ENCODE data around the gene DCAF12.
"Not testable (repeated sequence)": the region's sequence is repeated elsewhere in the genome, so short reads cannot be mapped to it uniquely, and the experiment has no call there.

The DCAF12 gene

GRCh38 chr9:34069831-34070230, 56.7 kb downstream of the DCAF12 start:
- DNase-seq (ENCODE audit: low read depth in 2 of 2) = no peak

GRCh38 chr9:34065541-34065940, 61.0 kb downstream of the DCAF12 start:
- no peak for DNase-seq (ENCODE audit: low read depth in 2 of 2)

- no peak for DNase-seq (ENCODE audit: low read depth in 2 of 2)
These were observed 66.5 kb downstream of the DCAF12 start for GRCh38 chr9:34059954-34060353.

GRCh38 chr9:34059281-34059680, 67.2 kb downstream of the DCAF12 start:
- no peak for DNase-seq (ENCODE audit: low read depth in 2 of 2)

GRCh38 chr9:34049630-34050384, 76.7 kb downstream of the DCAF12 start:
- DNase-seq (ENCODE audit: low read depth in 2 of 2) = no peak

GRCh38 chr9:34048727-34049629, 77.5 kb downstream of the DCAF12 start, which contains the start of gene UBAP2:
Gene UBAP2 (minus strand): TSS chr9:34048887. CDS start chr9:34017148, 31,739 bp downstream.
- DNase-seq (ENCODE audit: low read depth in 2 of 2) = peak; percentile 94

- DNase-seq (ENCODE audit: low read depth in 2 of 2) = peak; percentile 37 to 47
These were observed 78.4 kb downstream of the DCAF12 start for GRCh38 chr9:34047864-34048726.

- no peak for DNase-seq (ENCODE audit: low read depth in 2 of 2)
These were observed 79.6 kb downstream of the DCAF12 start for GRCh38 chr9:34046784-34047379.

GRCh38 chr9:34045903-34046302, 80.6 kb downstream of the DCAF12 start:
- no peak for DNase-seq (ENCODE audit: low read depth in 2 of 2)

- DNase-seq (ENCODE audit: low read depth in 2 of 2) = not testable (repeated sequence)
These were observed 84.4 kb downstream of the DCAF12 start for GRCh38 chr9:34042074-34042473.

- DNase-seq (ENCODE audit: low read depth in 2 of 2) = not testable (repeated sequence)
These were observed 87.6 kb downstream of the DCAF12 start for GRCh38 chr9:34038851-34039250.

GRCh38 chr9:34037626-34038025, 88.9 kb downstream of the DCAF12 start:
- no peak for DNase-seq (ENCODE audit: low read depth in 2 of 2)

GRCh38 chr9:34036625-34037024, 89.9 kb downstream of the DCAF12 start:
- DNase-seq (ENCODE audit: low read depth in 2 of 2) = no peak

All from stimulated activated CD4-positive, alpha-beta T cell treated with anti-CD3 and anti-CD28 coated beads, Interleukin-12 subunit alpha, Interleukin-12 subunit beta, amount 100 ng/mL, for 24 hours (primary cell).